SK-N-SH treated with all-trans-retinoic acid at 6 μM for 48 hours (cell line): ENCODE data around the gene CLEC16A.

Experiments
- OSR1 ChIP-seq: fragments of 250-450 bp; sonication (Bioruptor Pico); IDR thresholded peaks from 2 replicates; pipeline ENCODE4 v1.8.0; 2022; ENCODE audit warnings: moderate library complexity, mild to moderate bottlenecking, inconsistent platforms
- RARB ChIP-seq: fragments of 250-450 bp; sonication (Bioruptor Pico); IDR thresholded peaks from 2 replicates; pipeline ENCODE4 v1.8.0; 2021; ENCODE audit warnings: mild to moderate bottlenecking, moderate library complexity
- ZNF8 ChIP-seq: fragments of 450-650 bp; formaldehyde crosslinking; IDR thresholded peaks from 2 replicates; pipeline ENCODE4 v1.5.0; 2020; ENCODE audit warnings: mild to moderate bottlenecking, moderate library complexity
- TF ChIP-seq, protein P1 (sequence below): fragments of 250-450 bp; sonication (Bioruptor Pico); IDR thresholded peaks from 2 replicates; pipeline ENCODE4 v1.8.0; 2021; ENCODE audit warnings: low read depth, mild to moderate bottlenecking, moderate library complexity, borderline replicate concordance

DNA sequence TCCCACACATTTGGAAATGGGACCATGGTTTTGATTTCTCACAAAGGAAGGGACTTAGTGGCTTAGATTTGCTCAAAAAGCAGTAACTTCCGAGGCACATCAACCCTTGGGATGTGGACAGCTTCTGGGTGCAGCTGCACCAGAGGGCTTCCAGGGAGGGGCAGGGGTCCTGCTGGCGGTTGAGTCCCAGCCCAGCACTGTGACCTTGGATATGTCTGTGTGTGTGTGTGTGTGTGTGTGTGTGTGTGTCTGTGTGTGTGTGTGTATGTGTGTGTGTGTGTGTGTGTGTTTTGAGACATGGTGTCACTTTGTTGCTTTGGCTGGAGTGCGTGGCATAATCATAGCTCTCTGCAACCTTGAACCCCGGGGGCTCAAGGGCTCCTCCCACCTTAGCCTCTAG lies 130.8 kb downstream of the CLEC16A start:
- no peak for TF ChIP-seq ZNF8 (CRISPR knock-in tag)
- TF ChIP-seq RARB (CRISPR knock-in tag): no peak
- no peak for TF ChIP-seq OSR1 (CRISPR knock-in tag)
- TF ChIP-seq, protein P1, sequence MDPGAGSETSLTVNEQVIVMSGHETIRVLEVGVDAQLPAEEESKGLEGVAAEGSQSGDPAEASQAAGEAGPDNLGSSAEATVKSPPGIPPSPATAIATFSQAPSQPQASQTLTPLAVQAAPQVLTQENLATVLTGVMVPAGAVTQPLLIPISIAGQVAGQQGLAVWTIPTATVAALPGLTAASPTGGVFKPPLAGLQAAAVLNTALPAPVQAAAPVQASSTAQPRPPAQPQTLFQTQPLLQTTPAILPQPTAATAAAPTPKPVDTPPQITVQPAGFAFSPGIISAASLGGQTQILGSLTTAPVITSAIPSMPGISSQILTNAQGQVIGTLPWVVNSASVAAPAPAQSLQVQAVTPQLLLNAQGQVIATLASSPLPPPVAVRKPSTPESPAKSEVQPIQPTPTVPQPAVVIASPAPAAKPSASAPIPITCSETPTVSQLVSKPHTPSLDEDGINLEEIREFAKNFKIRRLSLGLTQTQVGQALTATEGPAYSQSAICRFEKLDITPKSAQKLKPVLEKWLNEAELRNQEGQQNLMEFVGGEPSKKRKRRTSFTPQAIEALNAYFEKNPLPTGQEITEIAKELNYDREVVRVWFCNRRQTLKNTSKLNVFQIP: no peak
